Motor neuron (in vitro differentiated cells): ENCODE results near the gene GPD1. TPM values are rescaled to one million over a fixed set of nuclear protein-coding genes. Genes with fewer than 3 reads are reported as not detected.

Source experiments
- ATAC-seq, 8 experiments: fragments of 200-7000 bp; cut with Tn5 transposase; replicated peaks in 6 of 8; 2 replicates each; pipeline ENCODE4 v1.8.0; 2021; ENCODE audit warnings: mild to moderate bottlenecking in 8 of 8, moderate library complexity in 8 of 8
- H3K27ac ChIP-seq, 2 donors: fragments of 250-450 bp; sonication (Bioruptor Pico); 2 replicates each; pipeline ENCODE4 v1.9.0; 2021; ENCODE audit warnings: antibody characterized with exemption in 2 of 2, mild to moderate bottlenecking in 2 of 2, moderate library complexity in 1 of 2
- H3K4me1 ChIP-seq, 2 donors: fragments of 250-450 bp; sonication (Bioruptor Pico); replicated peaks in 1 of 2; 2 replicates each; pipeline ENCODE4 v1.6.1; 2021; ENCODE audit warnings: antibody characterized with exemption in 2 of 2, mild to moderate bottlenecking in 2 of 2, moderate library complexity in 1 of 2
- H3K4me3 ChIP-seq, 5 donors: fragments of 250-450 bp; sonication (Bioruptor Pico); 2 replicates each; pipeline ENCODE4 v1.9.0; 2021; ENCODE audit warnings: antibody characterized with exemption in 5 of 5, mild to moderate bottlenecking in 5 of 5, moderate library complexity in 4 of 5
- WGBS, 10 experiments: fragments of 450-650 bp; shearing (Covaris generic); methylation state at CpG; one replicate each; pipeline ENCODE4 v1.0.0; 2022; 5-methylcytosine and 5-hydroxymethylcytosine counted together
- in situ Hi-C, 9 experiments: fragments of 400-800 bp; cut with MboI; loops; one replicate each; pipeline ENCODE4 v1.15.0; 2021; ENCODE audit warnings: low sequenced_read_pairs in 9 of 9, low pct_unique_long_range_greater_than_20kb in 2 of 9; ENCODE audit not compliant: unreplicated experiment in 9 of 9
- total RNA-seq, 8 experiments: library from RNA; unstranded; fragments of 300-600 nt; gene quantifications; 2 replicates each; pipeline versions ENCODE4 v1.2.3 to v1.2.4, GENCODE V29; 2022

Gene GPD1
- 1 to 10 TPM in 5 of 8 experiments, under 1 TPM in 3; 0.43 to 7.5 (median 1.1) TPM for total RNA-seq

- WGBS, 10 experiments: 18 to 26% (median 20%) methylated on average over 1 to 6 of the region's 13 CpGs; no CpG with 5 or more reads in 6 of the 10 experiments
- H3K27ac ChIP-seq: no peak within 1 kb of the TSS
- peak; percentile 60 to 94 (median 90) for ATAC-seq
- no peak within 1 kb of the TSS for H3K4me3 ChIP-seq
- H3K4me1 ChIP-seq: peaks cover 8 to 15% of the 10 kb centered on the region in 2 donors
- in situ Hi-C loops: no loop called here
Observed at GRCh38 chr12:50103767-50104321, at the start of gene GPD1. Gene GPD1, plus strand, starts transcription at chr12:50104008. Its CDS starts 43 bp downstream, at chr12:50104051.

GRCh38 chr12:50055831-50056638 lies 47.8 kb upstream of the GPD1 start:
- 0 to 46% (median 16%) methylated on average over 3 to 13 of the region's 17 CpGs; no CpG with 5 or more reads in 2 of the 10 experiments for WGBS, 10 experiments
- Histone ChIP-seq H3K27ac (no peak overlapping the region), H3K4me1 (peaks cover 20 to 23% of the 10 kb centered on the region in 2 donors), H3K4me3 (peak overlapping the region in 1 of 5 donors; percentile 51)
- ATAC-seq: peak in 4 of 8 experiments; percentile 3 to 25 (median 19)
- in situ Hi-C loops: loop anchor here in 7 of 9 experiments (5.0 to 25.0 kb wide), 5 partner anchors 81 to 194 kb away; partner anchors contain the start of genes AQP6 (in 5 of the 7), AQP5 (in 4 of the 7) and AQP2 (in 3 of the 7)

- in situ Hi-C loops: loop anchor here in 7 of 9 experiments (5.0 to 25.0 kb wide), 5 partner anchors 82 to 194 kb away; partner anchors contain the start of genes AQP6 (in 5 of the 7), AQP5 (in 4 of the 7) and AQP2 (in 3 of the 7)
- Histone ChIP-seq H3K27ac (no peak overlapping the region), H3K4me1 (peaks cover 14 to 18% of the 10 kb centered on the region in 2 donors), H3K4me3 (peak overlapping the region; percentile 50 to 88 (median 55))
- 0 to 83% (median 21%) methylated on average over 1 to 3 of the region's 3 CpGs; no CpG with 5 or more reads in 6 of the 10 experiments for WGBS, 10 experiments
- ATAC-seq: no peak
Observed at GRCh38 chr12:50056639-50056976, 47.2 kb upstream of the GPD1 start.

- Histone ChIP-seq H3K4me3 (peak within 1 kb of the TSS; percentile 50 to 88 (median 55)), H3K27ac (peak within 1 kb of the TSS; percentile 38 to 51), H3K4me1 (peaks cover 14 to 18% of the 10 kb centered on the region in 2 donors)
- in situ Hi-C loops: loop anchor here in 7 of 9 experiments (5.0 to 25.0 kb wide), 5 partner anchors 82 to 195 kb away; partner anchors contain the start of genes AQP6 (in 5 of the 7), AQP5 (in 4 of the 7) and AQP2 (in 3 of the 7)
- WGBS, 10 experiments: 0 to 7% (median 0%) methylated on average over 1 to 5 of the region's 88 CpGs; no CpG with 5 or more reads in 5 of the 10 experiments
- peak; percentile 86 to 92 (median 88) for ATAC-seq
Observed at GRCh38 chr12:50057000-50057841, 46.6 kb upstream of the GPD1 start, which contains the start of gene ASIC1. Gene ASIC1, plus strand, starts transcription at chr12:50057596. Its CDS starts 1,171 bp downstream, at chr12:50058767.

GRCh38 chr12:50057896-50058670 lies 45.7 kb upstream of the GPD1 start:
- WGBS, 10 experiments: 60 to 80% (median 63%) methylated on average over 1 to 4 of the region's 30 CpGs; no CpG with 5 or more reads in 7 of the 10 experiments
- ATAC-seq: peak; percentile 0 to 4 (median 1)
- H3K4me1 ChIP-seq: peaks cover 14 to 18% of the 10 kb centered on the region in 2 donors
- in situ Hi-C loops: loop anchor here in 7 of 9 experiments (5.0 to 25.0 kb wide), 5 partner anchors 83 to 196 kb away; partner anchors contain the start of genes AQP6 (in 5 of the 7), AQP5 (in 4 of the 7) and AQP2 (in 3 of the 7)
- peak overlapping the region; percentile 50 to 88 (median 55) for H3K4me3 ChIP-seq
- H3K27ac ChIP-seq: peak overlapping the region in 1 of 2 donors; percentile 38

GRCh38 chr12:50058743-50059312 lies 45.0 kb upstream of the GPD1 start:
- no peak overlapping the region for H3K4me3 ChIP-seq
- no peak for ATAC-seq
- H3K4me1 ChIP-seq: peaks cover 14 to 18% of the 10 kb centered on the region in 2 donors
- 80 to 100% (median 100%) methylated on average over 1 to 5 of the region's 15 CpGs; no CpG with 5 or more reads in 5 of the 10 experiments for WGBS, 10 experiments
- in situ Hi-C loops: loop anchor here in 7 of 9 experiments (5.0 to 25.0 kb wide), 5 partner anchors 84 to 197 kb away; partner anchors contain the start of genes AQP6 (in 5 of the 7), AQP5 (in 4 of the 7) and AQP2 (in 3 of the 7)
- H3K27ac ChIP-seq: no peak overlapping the region

GRCh38 chr12:50059440-50060119 lies 44.2 kb upstream of the GPD1 start:
- in situ Hi-C loops: loop anchor here in 7 of 9 experiments (5.0 to 25.0 kb wide), 5 partner anchors 85 to 197 kb away; partner anchors contain the start of genes AQP6 (in 5 of the 7), AQP5 (in 4 of the 7) and AQP2 (in 3 of the 7)
- H3K4me3 ChIP-seq: no peak overlapping the region
- no peak overlapping the region for H3K27ac ChIP-seq
- no peak for ATAC-seq
- peaks cover 14 to 18% of the 10 kb centered on the region in 2 donors for H3K4me1 ChIP-seq
- 69 to 100% (median 73%) methylated on average over 1 to 4 of the region's 12 CpGs; no CpG with 5 or more reads in 5 of the 10 experiments for WGBS, 10 experiments

- Histone ChIP-seq H3K4me3 (no peak overlapping the region), H3K4me1 (peaks cover 14 to 18% of the 10 kb centered on the region in 2 donors), H3K27ac (no peak overlapping the region)
- WGBS, 10 experiments: 0 to 80% (median 67%) methylated on average over 1 to 3 of the region's 4 CpGs; no CpG with 5 or more reads in 7 of the 10 experiments
- no peak for ATAC-seq
- in situ Hi-C loops: loop anchor here in 4 of 9 experiments (25.0 kb wide), 2 partner anchors 98 to 198 kb away; partner anchors contain the start of genes AQP2 (in 3 of the 4), AQP5 (in 3 of the 4) and AQP6 (in 3 of the 4)
Observed at GRCh38 chr12:50060120-50060468, 43.7 kb upstream of the GPD1 start.

- H3K4me1 ChIP-seq: peaks cover 13% of the 10 kb centered on the region in 2 donors
- ATAC-seq: no peak
- no peak overlapping the region for H3K27ac ChIP-seq
Observed at GRCh38 chr12:50061171-50061570, 42.6 kb upstream of the GPD1 start.

GRCh38 chr12:50061946-50062686 lies 41.7 kb upstream of the GPD1 start:
- no peak for ATAC-seq
- WGBS, 10 experiments: 47 to 83% (median 50%) methylated on average over 1 to 3 of the region's 6 CpGs; no CpG with 5 or more reads in 7 of the 10 experiments
- H3K4me3 ChIP-seq: no peak overlapping the region
- H3K4me1 ChIP-seq: peaks cover 5 to 6% of the 10 kb centered on the region in 2 donors
- in situ Hi-C loops: loop anchor here in 4 of 9 experiments (25.0 kb wide), 2 partner anchors 100 to 200 kb away; partner anchors contain the start of genes AQP2 (in 3 of the 4), AQP5 (in 3 of the 4) and AQP6 (in 3 of the 4)
- H3K27ac ChIP-seq: no peak overlapping the region

More at GRCh38 chr12:50061171-50061570, 42.6 kb upstream of the GPD1 start:
- no peak overlapping the region for H3K4me3 ChIP-seq
- WGBS, 10 experiments: 60 to 100% (median 88%) methylated on average over 1 to 2 of the region's 2 CpGs; no CpG with 5 or more reads in 3 of the 10 experiments
- in situ Hi-C loops: loop anchor here in 4 of 9 experiments (25.0 kb wide), 2 partner anchors 99 to 199 kb away; partner anchors contain the start of genes AQP2 (in 3 of the 4), AQP5 (in 3 of the 4) and AQP6 (in 3 of the 4)
